GM23338 (cell line): Measurements from ENCODE around the gene PCDHGA5. TPM values are rescaled to one million over a fixed set of nuclear protein-coding genes. Genes with fewer than 3 reads are reported as not detected.

Experiments used
- ATAC-seq: fragments of 200-7000 bp; cut with Tn5 transposase; 3 replicates; pipeline ENCODE4 v1.9.1; 2020
- DNase-seq: peaks from one replicate; pipeline ENCODE4 v3.0.0-alpha.2; 2015; ENCODE audit warnings: low spot score
- H2AFZ ChIP-seq: fragments of 200-600 bp; sonication (generic); 2 replicates; pipeline ENCODE4 v1.8.0; 2016; ENCODE audit warnings: antibody characterized with exemption, mild to moderate bottlenecking, moderate library complexity
- H3F3A ChIP-seq: fragments of 200-600 bp; sonication (generic); replicated peaks from 2 replicates; pipeline ENCODE4 v1.8.0; 2017; ENCODE audit warnings: antibody characterized with exemption, mixed run types, low read depth
- H3K27ac ChIP-seq: fragments of 200-600 bp; sonication (generic); 2 replicates; pipeline ENCODE4 v1.6.1; 2016; ENCODE audit warnings: low read depth
- H3K27me3 ChIP-seq: fragments of 200-600 bp; sonication (generic); 2 replicates; pipeline ENCODE4 v1.8.0; 2016; ENCODE audit warnings: mild to moderate bottlenecking, mixed run types, moderate library complexity; ENCODE audit not compliant: insufficient read depth
- H3K36me3 ChIP-seq: fragments of 200-600 bp; sonication (generic); 2 replicates; pipeline ENCODE4 v1.8.0; 2016; ENCODE audit warnings: mild to moderate bottlenecking; ENCODE audit not compliant: insufficient read depth
- H3K4me1 ChIP-seq: fragments of 200-600 bp; sonication (generic); 2 replicates; pipeline ENCODE4 v1.8.0; 2016; ENCODE audit warnings: mild to moderate bottlenecking, moderate library complexity; ENCODE audit not compliant: insufficient read depth
- H3K4me2 ChIP-seq: fragments of 200-600 bp; sonication (generic); 2 replicates; pipeline ENCODE4 v1.7.1; 2017; ENCODE audit warnings: mixed run types
- H3K4me3 ChIP-seq: fragments of 200-600 bp; sonication (generic); 2 replicates; pipeline ENCODE4 v1.6.1; 2016; ENCODE audit warnings: mixed run types
- H3K79me2 ChIP-seq: fragments of 200-600 bp; sonication (generic); replicated peaks from 2 replicates; pipeline ENCODE4 v1.8.0; 2017; ENCODE audit warnings: mild to moderate bottlenecking; ENCODE audit not compliant: insufficient read depth
- H3K9me2 ChIP-seq: fragments of 200-600 bp; sonication (generic); 2 replicates; pipeline ENCODE4 v1.8.0; 2017; ENCODE audit not compliant: insufficient read depth
- H4K20me1 ChIP-seq: fragments of 200-600 bp; sonication (generic); replicated peaks from 2 replicates; pipeline ENCODE4 v1.8.0; 2017; ENCODE audit warnings: mild to moderate bottlenecking; ENCODE audit not compliant: insufficient read depth
- H3K27ac Mint-ChIP-seq: 2 replicates; pipeline ENCODE4 v1.8.0; 2020; ENCODE audit warnings: inconsistent platforms, mild to moderate bottlenecking, moderate library complexity, mixed read lengths
- H3K27me3 Mint-ChIP-seq: 3 replicates; pipeline ENCODE4 v1.8.0; 2022; ENCODE audit warnings: low read depth, mild to moderate bottlenecking, moderate library complexity, mixed read lengths, inconsistent platforms; ENCODE audit not compliant: insufficient read depth, poor library complexity
- H3K36me3 Mint-ChIP-seq: 3 replicates; pipeline ENCODE4 v1.8.0; 2021; ENCODE audit warnings: low read depth, mild to moderate bottlenecking, inconsistent platforms, moderate library complexity, mixed read lengths
- H3K4me1 Mint-ChIP-seq: 3 replicates; pipeline ENCODE4 v1.8.0; 2020; ENCODE audit warnings: mild to moderate bottlenecking, inconsistent platforms, mixed read lengths
- H3K4me3 Mint-ChIP-seq: 3 replicates; pipeline ENCODE4 v1.8.0; 2021; ENCODE audit warnings: moderate library complexity, mild to moderate bottlenecking, inconsistent platforms, mixed read lengths
- H3K9me3 Mint-ChIP-seq: 3 replicates; pipeline ENCODE4 v1.8.0; 2020; ENCODE audit warnings: moderate library complexity, mild to moderate bottlenecking, inconsistent platforms, mixed read lengths
- CREB1 ChIP-seq: fragments of 250-450 bp; sonication (Bioruptor Pico); IDR thresholded peaks from 2 replicates; pipeline ENCODE4 v1.5.0; 2020; ENCODE audit warnings: low read depth, mild to moderate bottlenecking, moderate library complexity
- ETS1 ChIP-seq: IDR thresholded peaks from 2 replicates; pipeline ENCODE4 v1.6.1; 2016; ENCODE audit warnings: antibody characterized with exemption
- JUNB ChIP-seq: IDR thresholded peaks from one replicate; pipeline ENCODE4 v1.6.1; 2016; ENCODE audit warnings: antibody characterized with exemption; ENCODE audit not compliant: unreplicated experiment
- NANOG ChIP-seq: IDR thresholded peaks from 2 replicates; pipeline ENCODE4 v1.6.1; 2016; ENCODE audit warnings: antibody characterized with exemption, borderline replicate concordance
- POLR2AphosphoS5 ChIP-seq: IDR thresholded peaks from 2 replicates; pipeline ENCODE4 v1.6.1; 2016; ENCODE audit warnings: antibody characterized with exemption, low read depth
- STAT1 ChIP-seq: IDR thresholded peaks from one replicate; pipeline ENCODE4 v1.6.1; 2016; ENCODE audit warnings: antibody characterized with exemption; ENCODE audit not compliant: unreplicated experiment
- ZNF114 ChIP-seq: fragments of 250-450 bp; sonication (Bioruptor Pico); IDR thresholded peaks from 2 replicates; pipeline ENCODE4 v1.5.0; 2020; ENCODE audit warnings: mild to moderate bottlenecking, moderate library complexity
- ZNF331 ChIP-seq: fragments of 250-450 bp; sonication (Bioruptor Pico); IDR thresholded peaks from 2 replicates; pipeline ENCODE4 v1.5.0; 2020; ENCODE audit warnings: low read depth, mild to moderate bottlenecking, moderate library complexity
- polyA plus RNA-seq: library from polyadenylated mRNA; unstranded; fragments of >200 nt; fragmentation: Nextera tagmentation; extraction: Ambion mirVana; gene quantifications from 2 replicates; pipeline ENCODE4 v1.2.1, GENCODE V29; 2016
- total RNA-seq: library from RNA; depleted of rRNA; stranded (reverse); fragments of >200 nt; shearing (Covaris generic); gene quantifications from 2 replicates; pipeline ENCODE4 v1.2.3, GENCODE V29; 2014
- TF ChIP-seq, protein P1 (sequence below): fragments of 250-450 bp; sonication (Bioruptor Pico); IDR thresholded peaks from 2 replicates; pipeline ENCODE4 v1.5.0; 2020; ENCODE audit warnings: mild to moderate bottlenecking, moderate library complexity

PCDHGA5 gene
- total and polyA plus RNA-seq, 2 experiments from 2014 or later: 0.55 to 3.1 TPM

GRCh38 chr5:141388661-141389060, 24.7 kb downstream of the PCDHGA5 start:
- H3K36me3 Mint-ChIP-seq: peaks cover 74% of the 10 kb centered on the region
- no peak overlapping the region for H3K27ac Mint-ChIP-seq
- H3K27me3 Mint-ChIP-seq: peaks cover 6% of the 10 kb centered on the region
- H3K9me3 Mint-ChIP-seq: peaks cover 89% of the 10 kb centered on the region
- Histone ChIP-seq H3K79me2 (0 out of 2 replicates have a peak, but pooled peaks cover 5% of the 10 kb centered on the region), H3K27me3 (peaks cover 7% of the 10 kb centered on the region; the same call in 1 of the 2 replicates), H3K4me2 (no peak overlapping the region), H3F3A (no peaks in the 10 kb centered on the region), H4K20me1 (no peaks in the 10 kb centered on the region), H2AFZ (no peak overlapping the region), H3K4me1 (0 out of 2 replicates have a peak, but pooled peaks cover 5% of the 10 kb centered on the region), H3K4me3 (no peak overlapping the region), H3K36me3 (peaks cover 7% of the 10 kb centered on the region; the same call in 1 of the 2 replicates), H3K27ac (no peak overlapping the region), H3K9me2 (no peaks in the 10 kb centered on the region)
- no peaks in the 10 kb centered on the region; the same call in 2 of the 3 replicates for H3K4me1 Mint-ChIP-seq
- no peak for TF ChIP-seq JUNB
- TF ChIP-seq ZNF331 (CRISPR knock-in tag): no peak
- TF ChIP-seq STAT1: no peak
- no peak for TF ChIP-seq NANOG
- no peak for TF ChIP-seq POLR2AphosphoS5
- TF ChIP-seq CREB1: no peak
- ATAC-seq (no peak), DNase-seq (no peak)
- H3K4me3 Mint-ChIP-seq: peak overlapping the region; percentile 11; the same call in 1 of the 3 replicates

GRCh38 chr5:141389153-141390042, 25.4 kb downstream of the PCDHGA5 start:
- peaks cover 7% of the 10 kb centered on the region; the same call in 1 of the 2 replicates for H3K27me3 ChIP-seq
- DNase-seq: no peak
- H3K27ac Mint-ChIP-seq: no peak overlapping the region
- TF ChIP-seq JUNB: no peak
- no peak for TF ChIP-seq ETS1
- no peak for TF ChIP-seq STAT1
- TF ChIP-seq ZNF114 (CRISPR knock-in tag): no peak
- TF ChIP-seq, protein P1, sequence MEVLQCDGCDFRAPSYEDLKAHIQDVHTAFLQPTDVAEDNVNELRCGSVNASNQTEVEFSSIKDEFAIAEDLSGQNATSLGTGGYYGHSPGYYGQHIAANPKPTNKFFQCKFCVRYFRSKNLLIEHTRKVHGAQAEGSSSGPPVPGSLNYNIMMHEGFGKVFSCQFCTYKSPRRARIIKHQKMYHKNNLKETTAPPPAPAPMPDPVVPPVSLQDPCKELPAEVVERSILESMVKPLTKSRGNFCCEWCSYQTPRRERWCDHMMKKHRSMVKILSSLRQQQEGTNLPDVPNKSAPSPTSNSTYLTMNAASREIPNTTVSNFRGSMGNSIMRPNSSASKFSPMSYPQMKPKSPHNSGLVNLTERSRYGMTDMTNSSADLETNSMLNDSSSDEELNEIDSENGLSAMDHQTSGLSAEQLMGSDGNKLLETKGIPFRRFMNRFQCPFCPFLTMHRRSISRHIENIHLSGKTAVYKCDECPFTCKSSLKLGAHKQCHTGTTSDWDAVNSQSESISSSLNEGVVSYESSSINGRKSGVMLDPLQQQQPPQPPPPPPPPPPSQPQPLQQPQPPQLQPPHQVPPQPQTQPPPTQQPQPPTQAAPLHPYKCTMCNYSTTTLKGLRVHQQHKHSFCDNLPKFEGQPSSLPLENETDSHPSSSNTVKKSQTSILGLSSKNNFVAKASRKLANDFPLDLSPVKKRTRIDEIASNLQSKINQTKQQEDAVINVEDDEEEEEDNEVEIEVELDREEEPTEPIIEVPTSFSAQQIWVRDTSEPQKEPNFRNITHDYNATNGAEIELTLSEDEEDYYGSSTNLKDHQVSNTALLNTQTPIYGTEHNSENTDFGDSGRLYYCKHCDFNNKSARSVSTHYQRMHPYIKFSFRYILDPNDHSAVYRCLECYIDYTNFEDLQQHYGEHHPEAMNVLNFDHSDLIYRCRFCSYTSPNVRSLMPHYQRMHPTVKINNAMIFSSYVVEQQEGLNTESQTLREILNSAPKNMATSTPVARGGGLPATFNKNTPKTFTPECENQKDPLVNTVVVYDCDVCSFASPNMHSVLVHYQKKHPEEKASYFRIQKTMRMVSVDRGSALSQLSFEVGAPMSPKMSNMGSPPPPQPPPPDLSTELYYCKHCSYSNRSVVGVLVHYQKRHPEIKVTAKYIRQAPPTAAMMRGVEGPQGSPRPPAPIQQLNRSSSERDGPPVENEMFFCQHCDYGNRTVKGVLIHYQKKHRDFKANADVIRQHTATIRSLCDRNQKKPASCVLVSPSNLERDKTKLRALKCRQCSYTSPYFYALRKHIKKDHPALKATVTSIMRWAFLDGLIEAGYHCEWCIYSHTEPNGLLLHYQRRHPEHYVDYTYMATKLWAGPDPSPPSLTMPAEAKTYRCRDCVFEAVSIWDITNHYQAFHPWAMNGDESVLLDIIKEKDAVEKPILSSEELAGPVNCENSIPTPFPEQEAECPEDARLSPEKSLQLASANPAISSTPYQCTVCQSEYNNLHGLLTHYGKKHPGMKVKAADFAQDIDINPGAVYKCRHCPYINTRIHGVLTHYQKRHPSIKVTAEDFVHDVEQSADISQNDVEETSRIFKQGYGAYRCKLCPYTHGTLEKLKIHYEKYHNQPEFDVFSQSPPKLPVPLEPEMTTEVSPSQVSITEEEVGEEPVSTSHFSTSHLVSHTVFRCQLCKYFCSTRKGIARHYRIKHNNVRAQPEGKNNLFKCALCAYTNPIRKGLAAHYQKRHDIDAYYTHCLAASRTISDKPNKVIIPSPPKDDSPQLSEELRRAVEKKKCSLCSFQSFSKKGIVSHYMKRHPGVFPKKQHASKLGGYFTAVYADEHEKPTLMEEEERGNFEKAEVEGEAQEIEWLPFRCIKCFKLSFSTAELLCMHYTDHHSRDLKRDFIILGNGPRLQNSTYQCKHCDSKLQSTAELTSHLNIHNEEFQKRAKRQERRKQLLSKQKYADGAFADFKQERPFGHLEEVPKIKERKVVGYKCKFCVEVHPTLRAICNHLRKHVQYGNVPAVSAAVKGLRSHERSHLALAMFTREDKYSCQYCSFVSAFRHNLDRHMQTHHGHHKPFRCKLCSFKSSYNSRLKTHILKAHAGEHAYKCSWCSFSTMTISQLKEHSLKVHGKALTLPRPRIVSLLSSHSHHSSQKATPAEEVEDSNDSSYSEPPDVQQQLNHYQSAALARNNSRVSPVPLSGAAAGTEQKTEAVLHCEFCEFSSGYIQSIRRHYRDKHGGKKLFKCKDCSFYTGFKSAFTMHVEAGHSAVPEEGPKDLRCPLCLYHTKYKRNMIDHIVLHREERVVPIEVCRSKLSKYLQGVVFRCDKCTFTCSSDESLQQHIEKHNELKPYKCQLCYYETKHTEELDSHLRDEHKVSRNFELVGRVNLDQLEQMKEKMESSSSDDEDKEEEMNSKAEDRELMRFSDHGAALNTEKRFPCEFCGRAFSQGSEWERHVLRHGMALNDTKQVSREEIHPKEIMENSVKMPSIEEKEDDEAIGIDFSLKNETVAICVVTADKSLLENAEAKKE (CRISPR knock-in tag): no peak
- TF ChIP-seq NANOG: no peak
- H3K36me3 Mint-ChIP-seq: peaks cover 75% of the 10 kb centered on the region
- H3K4me3 Mint-ChIP-seq: peak overlapping the region; percentile 13; the same call in 1 of the 3 replicates
- H3K27me3 Mint-ChIP-seq: peaks cover 5% of the 10 kb centered on the region
- H3K4me2 ChIP-seq: no peak overlapping the region
- no peak overlapping the region for H3K4me3 ChIP-seq
- H3F3A ChIP-seq: no peaks in the 10 kb centered on the region
- 0 out of 2 replicates have a peak, but pooled peaks cover 5% of the 10 kb centered on the region for H3K79me2 ChIP-seq
- H4K20me1 ChIP-seq: no peaks in the 10 kb centered on the region
- H3K9me2 ChIP-seq: no peaks in the 10 kb centered on the region
- H3K4me1 ChIP-seq: 0 out of 2 replicates have a peak, but pooled peaks cover 5% of the 10 kb centered on the region
- peaks cover 7% of the 10 kb centered on the region; the same call in 1 of the 2 replicates for H3K36me3 ChIP-seq
- ATAC-seq: no peak
- no peak overlapping the region for H3K27ac ChIP-seq
- peaks cover 89% of the 10 kb centered on the region for H3K9me3 Mint-ChIP-seq
- no peaks in the 10 kb centered on the region; the same call in 2 of the 3 replicates for H3K4me1 Mint-ChIP-seq
- H2AFZ ChIP-seq: no peak overlapping the region
